GM12874 (cell line): ENCODE measurements around the gene PCSK4.

ENCODE experiments used
- TF ChIP-seq, protein P1 (sequence below): IDR thresholded peaks from 2 replicates; pipeline ENCODE4 v1.5.1; 2011; ENCODE audit warnings: low read depth, mild to moderate bottlenecking, control low read depth, low read length, moderate library complexity; ENCODE audit not compliant: insufficient read depth

Gene PCSK4

DNA sequence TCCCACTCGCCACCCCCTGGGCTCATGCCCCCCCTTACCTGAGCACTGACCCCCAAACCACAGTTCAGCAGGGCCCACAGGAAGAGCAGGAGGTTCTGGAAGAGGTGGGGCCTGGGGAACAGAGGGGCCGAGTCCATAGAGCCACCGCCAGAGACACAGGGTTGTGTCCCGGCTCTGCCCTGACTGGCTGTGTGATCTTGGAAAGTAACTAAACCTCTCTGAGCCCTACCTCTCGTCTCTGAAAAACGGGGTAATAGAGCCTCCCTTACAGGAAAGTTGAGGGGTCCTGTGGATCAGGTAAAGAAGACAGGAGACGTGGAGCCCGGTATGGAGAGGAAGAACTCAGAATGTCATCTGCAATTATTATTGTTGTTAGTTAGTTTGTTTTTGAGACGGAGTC, 20.7 kb upstream of the PCSK4 start:
- TF ChIP-seq, protein P1, sequence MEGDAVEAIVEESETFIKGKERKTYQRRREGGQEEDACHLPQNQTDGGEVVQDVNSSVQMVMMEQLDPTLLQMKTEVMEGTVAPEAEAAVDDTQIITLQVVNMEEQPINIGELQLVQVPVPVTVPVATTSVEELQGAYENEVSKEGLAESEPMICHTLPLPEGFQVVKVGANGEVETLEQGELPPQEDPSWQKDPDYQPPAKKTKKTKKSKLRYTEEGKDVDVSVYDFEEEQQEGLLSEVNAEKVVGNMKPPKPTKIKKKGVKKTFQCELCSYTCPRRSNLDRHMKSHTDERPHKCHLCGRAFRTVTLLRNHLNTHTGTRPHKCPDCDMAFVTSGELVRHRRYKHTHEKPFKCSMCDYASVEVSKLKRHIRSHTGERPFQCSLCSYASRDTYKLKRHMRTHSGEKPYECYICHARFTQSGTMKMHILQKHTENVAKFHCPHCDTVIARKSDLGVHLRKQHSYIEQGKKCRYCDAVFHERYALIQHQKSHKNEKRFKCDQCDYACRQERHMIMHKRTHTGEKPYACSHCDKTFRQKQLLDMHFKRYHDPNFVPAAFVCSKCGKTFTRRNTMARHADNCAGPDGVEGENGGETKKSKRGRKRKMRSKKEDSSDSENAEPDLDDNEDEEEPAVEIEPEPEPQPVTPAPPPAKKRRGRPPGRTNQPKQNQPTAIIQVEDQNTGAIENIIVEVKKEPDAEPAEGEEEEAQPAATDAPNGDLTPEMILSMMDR: no peak

DNA sequence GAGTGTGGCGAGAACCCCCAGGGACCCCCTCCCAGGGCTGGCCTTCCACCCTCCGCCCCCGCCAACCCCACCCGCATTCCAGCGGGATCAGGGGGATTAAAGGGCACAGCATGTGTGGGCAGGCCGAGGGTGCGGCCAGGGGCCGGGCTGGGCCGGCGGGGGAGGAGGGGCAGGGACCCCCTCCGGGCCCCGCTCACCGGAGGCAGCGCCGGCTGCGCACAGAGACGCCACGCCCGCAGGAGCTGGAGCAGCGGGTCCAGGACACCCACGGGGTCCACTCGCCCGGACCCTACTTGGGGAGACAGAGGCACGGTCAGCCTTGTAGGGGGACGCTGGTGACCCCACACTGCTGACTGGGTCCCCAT, 20.3 kb upstream of the PCSK4 start:
- TF ChIP-seq, protein P1: no peak

DNA sequence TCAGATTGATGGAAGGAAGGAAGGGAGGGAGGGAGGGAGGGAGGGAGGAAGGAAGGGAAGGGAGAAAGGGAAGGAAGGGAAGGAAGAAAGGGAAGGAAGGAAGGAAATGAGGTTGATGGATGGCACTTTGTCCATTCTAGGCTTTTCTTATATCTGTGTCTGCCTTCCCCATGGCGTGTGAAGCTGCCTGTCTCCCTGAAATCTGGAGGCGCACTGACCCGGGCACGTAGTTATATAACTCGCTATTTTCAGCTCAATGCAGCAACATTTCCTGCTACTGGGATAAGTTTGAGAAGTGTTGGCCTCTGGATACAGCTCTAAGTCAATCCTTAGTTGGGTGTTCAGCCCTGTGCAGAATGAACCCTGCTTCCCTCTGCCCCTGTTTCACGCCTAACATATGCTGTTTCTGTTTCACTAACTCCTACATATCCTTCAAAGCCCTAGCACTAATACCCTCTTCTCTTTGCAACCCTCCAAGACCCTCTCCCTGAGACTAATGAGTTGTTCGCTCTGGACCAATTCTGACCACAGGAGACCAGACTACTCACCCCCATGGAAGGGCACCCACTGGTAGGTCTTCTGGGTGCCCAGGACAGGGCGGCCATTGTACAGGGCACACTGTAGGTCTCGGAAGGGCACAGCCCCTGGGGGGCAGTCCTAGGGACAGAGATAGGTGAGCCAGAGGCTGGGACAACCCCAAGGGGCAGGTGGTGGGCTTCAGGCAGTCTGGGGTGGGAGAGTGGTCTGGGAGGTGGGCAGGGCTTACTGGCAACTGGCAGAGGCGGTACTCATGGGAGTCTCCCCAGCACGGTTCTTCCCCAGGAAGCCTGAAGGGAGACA, 19.7 kb upstream of the PCSK4 start:
- TF ChIP-seq, protein P1: no peak

DNA sequence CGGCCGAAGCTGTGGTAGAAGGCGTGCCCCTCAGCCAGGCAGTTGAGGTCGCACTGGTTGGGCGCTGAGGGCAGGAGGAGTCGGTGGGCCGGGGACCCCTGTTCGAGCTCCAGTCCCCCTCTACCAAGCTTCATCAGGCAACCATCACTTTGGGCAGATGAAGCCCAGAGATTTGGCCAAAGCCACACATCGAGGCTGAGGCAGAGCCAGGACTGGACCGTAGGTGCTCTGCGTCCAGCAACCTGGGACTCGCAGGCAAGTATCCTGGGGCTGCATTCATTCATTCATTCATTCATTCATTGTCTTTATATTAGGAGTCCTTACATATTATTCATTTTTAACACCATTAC, 18.3 kb upstream of the PCSK4 start:
- TF ChIP-seq, protein P1: no peak

DNA sequence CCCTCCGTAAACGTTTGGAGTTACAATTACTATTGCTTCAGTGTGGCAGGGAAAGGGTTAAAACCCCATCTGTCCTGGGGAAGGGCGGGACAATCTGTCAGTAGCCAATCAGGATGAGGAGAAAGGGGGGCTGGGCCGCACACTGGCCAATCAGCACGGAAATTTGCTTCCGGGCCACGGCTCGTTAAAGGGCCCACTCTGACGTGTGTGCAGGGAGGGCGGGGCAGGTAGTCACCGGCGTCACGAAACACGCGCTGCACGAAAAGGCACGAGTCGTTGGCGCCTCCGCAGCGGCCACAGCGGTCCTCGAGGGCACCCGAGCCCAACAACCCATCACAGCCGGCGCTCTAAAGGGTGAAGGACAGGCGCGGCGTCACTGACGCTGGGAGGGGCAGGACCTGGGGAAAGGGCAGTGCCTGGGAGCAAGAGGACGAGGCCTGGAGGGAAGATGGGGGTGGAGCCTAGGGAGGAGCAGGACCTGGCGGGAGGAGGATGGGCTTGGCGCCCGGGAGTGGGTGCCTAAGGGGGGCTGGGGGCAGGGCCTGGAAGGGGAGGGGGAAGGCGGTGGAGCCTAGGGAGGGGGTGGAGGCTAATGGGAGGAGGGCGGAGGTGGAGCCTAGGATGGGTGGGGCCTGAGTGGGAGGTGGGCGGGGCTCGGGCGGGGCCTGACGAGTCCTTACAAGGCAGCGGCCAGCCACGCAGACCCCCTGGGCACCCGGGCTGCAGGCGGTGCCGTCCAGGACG, 17.8 kb upstream of the PCSK4 start:
- TF ChIP-seq, protein P1: no peak

DNA sequence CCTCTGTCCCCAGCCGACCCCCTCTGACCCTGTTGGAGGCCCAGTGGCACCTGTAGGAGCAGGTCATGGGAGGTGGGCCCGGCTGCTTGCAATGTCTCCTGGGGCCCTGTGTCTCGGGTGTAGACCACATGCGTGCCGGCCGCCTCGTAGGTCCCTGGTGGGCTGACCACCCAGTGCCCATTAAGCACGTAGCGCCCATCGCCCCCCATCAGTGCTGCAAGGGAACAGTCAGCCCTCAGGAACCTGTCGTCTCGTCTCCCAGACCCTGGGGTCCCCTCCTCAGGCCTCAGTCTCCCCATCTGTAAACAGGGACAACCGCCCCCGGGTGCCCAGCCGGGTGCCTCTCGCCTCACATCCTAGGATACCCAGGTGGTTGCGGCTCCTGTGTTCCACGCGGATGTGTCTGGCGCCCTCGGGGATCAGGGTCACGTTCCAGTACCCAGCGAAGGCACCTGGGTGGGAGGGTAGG, 17.1 kb upstream of the PCSK4 start:
- TF ChIP-seq, protein P1: no peak

DNA sequence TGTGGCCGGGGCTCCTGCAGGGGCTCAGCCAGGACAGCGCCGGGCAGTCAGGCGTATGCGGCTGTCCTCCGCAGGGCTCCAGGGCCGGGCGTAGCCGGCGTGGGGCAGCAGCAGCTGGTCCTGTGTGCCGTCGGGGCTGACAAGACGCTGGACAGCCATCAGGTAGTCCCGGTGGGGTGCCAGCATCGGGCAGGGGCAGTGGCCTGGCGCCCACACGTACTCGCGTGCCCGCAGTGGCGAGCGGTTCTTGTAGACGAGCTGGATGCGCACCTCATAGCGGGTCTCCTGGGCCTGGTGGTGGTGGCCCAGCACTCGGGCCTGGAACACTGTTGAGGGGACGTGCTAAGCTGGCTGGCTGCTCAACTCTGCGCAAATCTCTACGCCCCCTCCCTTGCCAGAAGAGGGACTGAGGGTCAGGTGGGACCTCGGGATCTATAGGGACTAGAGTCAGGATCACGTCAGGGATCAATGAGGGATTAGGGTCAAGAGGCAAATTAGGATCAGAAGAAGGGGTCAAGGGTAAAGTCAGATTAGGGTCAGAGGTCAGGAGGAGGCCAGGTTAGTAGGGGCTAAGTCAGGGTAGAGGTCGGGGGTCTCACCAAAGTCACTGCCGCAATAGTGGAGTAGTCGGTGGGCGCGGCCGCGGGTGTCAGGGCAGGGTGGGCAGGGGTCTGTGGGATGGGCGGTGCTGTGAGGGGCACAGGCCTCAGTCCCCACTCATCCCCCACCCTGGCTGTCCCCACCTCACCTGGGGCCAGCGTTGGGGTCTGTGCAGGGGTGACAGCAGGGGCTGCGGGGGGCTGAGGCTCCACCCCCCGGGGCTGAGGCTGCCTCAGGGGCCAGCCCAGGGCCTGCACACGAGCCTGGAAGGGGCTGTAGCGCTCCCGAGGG, 16.1 kb upstream of the PCSK4 start:
- TF ChIP-seq, protein P1: no peak
